Hepatocyte (in vitro differentiated cells): ENCODE measurements around the gene EXOC3L4.

Experiments used
- CTCF ChIP-seq: fragments of 200-600 bp; sonication (generic); IDR thresholded peaks from 2 replicates; pipeline ENCODE4 v1.5.1; 2016; ENCODE audit warnings: antibody characterized with exemption, mild to moderate bottlenecking; ENCODE audit not compliant: poor library complexity
- EZH2phosphoT487 ChIP-seq: fragments of 200-600 bp; sonication (generic); IDR thresholded peaks from one replicate; pipeline ENCODE4 v1.6.1; 2018; ENCODE audit warnings: antibody characterized with exemption, mild to moderate bottlenecking, low read depth, moderate library complexity; ENCODE audit not compliant: unreplicated experiment, severe bottlenecking

- TF ChIP-seq CTCF (no peak), EZH2phosphoT487 (no peak)
Measured at GRCh38 chr14:103113303-103113702, 18.8 kb downstream of the EXOC3L4 start.
